Thyroid gland (tissue), 4 donors: ENCODE measurements around the gene RRAGC.
"Not testable (repeated sequence)": the region's sequence is repeated elsewhere in the genome, so short reads cannot be mapped to it uniquely, and the experiment has no call there.

ENCODE experiments used
- POLR2A ChIP-seq, 2 donors: fragments of 450-650 bp; IDR thresholded peaks; one replicate each; pipeline ENCODE4 v1.6.1; 2017; ENCODE audit warnings: antibody characterized with exemption in 2 of 2, mild to moderate bottlenecking in 2 of 2, moderate library complexity in 1 of 2
- TF ChIP-seq, protein P1 (sequence below), 6 experiments: fragments of 200-600 bp in 3 of 6; fragments of 450-650 bp in 3 of 6; sonication (generic) in 3 of 6; IDR thresholded peaks; one replicate each; pipeline ENCODE4 v1.5.1; 2016 to 2019; ENCODE audit warnings: antibody characterized with exemption in 6 of 6, mild to moderate bottlenecking in 2 of 6, inconsistent platforms in 1 of 6, moderate library complexity in 1 of 6

GRCh38 chr1:38845088-38845487 is 14.5 kb downstream of the RRAGC start:
- TF ChIP-seq POLR2A (IDR thresholded peaks at IDR 0.05): not testable (repeated sequence)
- TF ChIP-seq, protein P1, sequence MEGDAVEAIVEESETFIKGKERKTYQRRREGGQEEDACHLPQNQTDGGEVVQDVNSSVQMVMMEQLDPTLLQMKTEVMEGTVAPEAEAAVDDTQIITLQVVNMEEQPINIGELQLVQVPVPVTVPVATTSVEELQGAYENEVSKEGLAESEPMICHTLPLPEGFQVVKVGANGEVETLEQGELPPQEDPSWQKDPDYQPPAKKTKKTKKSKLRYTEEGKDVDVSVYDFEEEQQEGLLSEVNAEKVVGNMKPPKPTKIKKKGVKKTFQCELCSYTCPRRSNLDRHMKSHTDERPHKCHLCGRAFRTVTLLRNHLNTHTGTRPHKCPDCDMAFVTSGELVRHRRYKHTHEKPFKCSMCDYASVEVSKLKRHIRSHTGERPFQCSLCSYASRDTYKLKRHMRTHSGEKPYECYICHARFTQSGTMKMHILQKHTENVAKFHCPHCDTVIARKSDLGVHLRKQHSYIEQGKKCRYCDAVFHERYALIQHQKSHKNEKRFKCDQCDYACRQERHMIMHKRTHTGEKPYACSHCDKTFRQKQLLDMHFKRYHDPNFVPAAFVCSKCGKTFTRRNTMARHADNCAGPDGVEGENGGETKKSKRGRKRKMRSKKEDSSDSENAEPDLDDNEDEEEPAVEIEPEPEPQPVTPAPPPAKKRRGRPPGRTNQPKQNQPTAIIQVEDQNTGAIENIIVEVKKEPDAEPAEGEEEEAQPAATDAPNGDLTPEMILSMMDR (IDR thresholded peaks at IDR 0.05): not testable (repeated sequence)
